NCI-H82 treated with DMSO at 0.1 percent for 48 hours (cell line): ENCODE results near the gene PIGH.
"Not testable (repeated sequence)": the region's sequence is repeated elsewhere in the genome, so short reads cannot be mapped to it uniquely, and the experiment has no call there.

Source experiments
- DNase-seq: peaks from one replicate; lab custom pipeline; 2025; ENCODE audit not compliant: unreplicated experiment; lab: John Stamatoyannopoulos, UW

PIGH gene

GRCh38 chr14:67609642-67610310 is 9.7 kb upstream of the PIGH start:
- no peak for DNase-seq

- no peak for DNase-seq
Measured at GRCh38 chr14:67607646-67608045, 7.6 kb upstream of the PIGH start.

- no peak for DNase-seq
Measured at GRCh38 chr14:67602995-67603545, 3.0 kb upstream of the PIGH start.

- no peak for DNase-seq
Measured at GRCh38 chr14:67602076-67602475, 2.0 kb upstream of the PIGH start.

- DNase-seq = not testable (repeated sequence)
Measured at GRCh38 chr14:67600562-67600974, 500 bp upstream of the PIGH start.

- no peak for DNase-seq
Measured at GRCh38 chr14:67595392-67595791, 4.7 kb downstream of the PIGH start.

GRCh38 chr14:67593650-67594049 is 6.4 kb downstream of the PIGH start:
- not testable (repeated sequence) for DNase-seq

- DNase-seq = no peak
Measured at GRCh38 chr14:67589204-67589770, 10.8 kb downstream of the PIGH start.

- DNase-seq = no peak
Measured at GRCh38 chr14:67586369-67586768, 13.7 kb downstream of the PIGH start.

- DNase-seq = no peak
Measured at GRCh38 chr14:67584978-67585377, 15.1 kb downstream of the PIGH start.

- no peak for DNase-seq
Measured at GRCh38 chr14:67583711-67584644, 16.1 kb downstream of the PIGH start.

- DNase-seq = no peak
Measured at GRCh38 chr14:67582061-67582460, 18.0 kb downstream of the PIGH start.

GRCh38 chr14:67581643-67582042 is 18.4 kb downstream of the PIGH start:
- no peak for DNase-seq

GRCh38 chr14:67580336-67581171 is 19.5 kb downstream of the PIGH start:
- DNase-seq = no peak

GRCh38 chr14:67579636-67580035 is 20.4 kb downstream of the PIGH start:
- DNase-seq = no peak

GRCh38 chr14:67579040-67579439 is 21.0 kb downstream of the PIGH start:
- DNase-seq = no peak

- DNase-seq = no peak
Measured at GRCh38 chr14:67577909-67578749, 21.9 kb downstream of the PIGH start.

GRCh38 chr14:67577181-67577808 is 22.8 kb downstream of the PIGH start:
- DNase-seq = no peak

GRCh38 chr14:67576216-67576955 is 23.7 kb downstream of the PIGH start:
- no peak for DNase-seq
